Measurements from ENCODE around the gene ZBTB39. TPM values are rescaled to one million over a fixed set of nuclear protein-coding genes. Genes with fewer than 3 reads are reported as not detected.
"Not testable (repeated sequence)": the region's sequence is repeated elsewhere in the genome, so short reads cannot be mapped to it uniquely, and the experiment has no call there.

Gene ZBTB39
- total RNA-seq, 4 donors from 2014 or later = 3.5 to 7.2 (median 6.6) TPM

DNA sequence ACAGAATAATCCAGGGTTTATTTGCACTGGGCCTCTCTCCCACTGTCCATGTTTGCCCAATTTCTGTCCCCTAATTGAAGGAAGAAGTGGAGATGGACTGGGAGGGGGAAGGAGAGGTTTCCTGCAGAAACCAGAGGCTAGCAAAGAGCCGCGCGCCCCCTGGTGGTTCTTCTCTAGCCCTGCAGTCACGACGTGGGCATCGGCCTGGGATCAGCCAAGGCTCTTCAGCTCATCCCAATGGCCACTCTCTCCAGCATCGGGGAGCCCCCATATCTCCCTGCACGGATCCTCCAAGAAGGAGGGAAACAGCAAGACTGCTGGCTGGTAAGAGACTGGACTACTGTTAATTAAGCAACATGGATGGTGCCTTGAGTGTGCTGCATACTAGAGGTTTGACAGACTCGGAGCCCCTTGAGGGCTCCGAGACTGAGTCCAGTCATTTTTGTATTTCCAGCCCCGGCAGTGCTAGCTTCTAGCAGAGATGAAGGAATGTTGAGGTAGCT, 18.7 kb downstream of the ZBTB39 start:
- peak; percentile 30 for ATAC-seq (ENCODE audit: low FRiP score)
- peak; percentile 45 for DNase-seq (ENCODE audit: low spot score)
- TF ChIP-seq, protein P1, sequence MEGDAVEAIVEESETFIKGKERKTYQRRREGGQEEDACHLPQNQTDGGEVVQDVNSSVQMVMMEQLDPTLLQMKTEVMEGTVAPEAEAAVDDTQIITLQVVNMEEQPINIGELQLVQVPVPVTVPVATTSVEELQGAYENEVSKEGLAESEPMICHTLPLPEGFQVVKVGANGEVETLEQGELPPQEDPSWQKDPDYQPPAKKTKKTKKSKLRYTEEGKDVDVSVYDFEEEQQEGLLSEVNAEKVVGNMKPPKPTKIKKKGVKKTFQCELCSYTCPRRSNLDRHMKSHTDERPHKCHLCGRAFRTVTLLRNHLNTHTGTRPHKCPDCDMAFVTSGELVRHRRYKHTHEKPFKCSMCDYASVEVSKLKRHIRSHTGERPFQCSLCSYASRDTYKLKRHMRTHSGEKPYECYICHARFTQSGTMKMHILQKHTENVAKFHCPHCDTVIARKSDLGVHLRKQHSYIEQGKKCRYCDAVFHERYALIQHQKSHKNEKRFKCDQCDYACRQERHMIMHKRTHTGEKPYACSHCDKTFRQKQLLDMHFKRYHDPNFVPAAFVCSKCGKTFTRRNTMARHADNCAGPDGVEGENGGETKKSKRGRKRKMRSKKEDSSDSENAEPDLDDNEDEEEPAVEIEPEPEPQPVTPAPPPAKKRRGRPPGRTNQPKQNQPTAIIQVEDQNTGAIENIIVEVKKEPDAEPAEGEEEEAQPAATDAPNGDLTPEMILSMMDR (IDR thresholded peaks at IDR 0.05) = peak in 2 of 3 donors; percentile 72 to 87

DNA sequence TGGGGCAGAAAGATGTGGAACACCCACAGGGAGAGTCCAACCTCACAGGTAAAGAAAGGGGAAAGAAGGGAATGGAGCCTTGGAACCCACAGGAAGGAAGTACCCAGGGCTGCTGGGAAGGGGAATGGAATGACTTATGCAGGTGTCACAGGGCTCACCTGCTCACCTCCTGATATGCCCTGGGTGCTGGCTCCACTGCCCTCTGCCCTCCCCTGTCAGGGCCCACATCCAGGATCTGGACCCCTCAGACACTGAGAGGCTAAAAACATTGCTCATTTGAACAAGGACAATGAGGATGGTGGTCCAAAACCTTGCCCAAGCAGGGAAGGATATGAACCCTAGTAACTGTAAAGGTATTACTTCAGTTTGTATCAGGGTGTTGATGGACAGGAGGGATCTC, 19.3 kb downstream of the ZBTB39 start:
- ATAC-seq (ENCODE audit: low FRiP score) (no peak), DNase-seq (ENCODE audit: low spot score) (no peak)
- TF ChIP-seq, protein P1 (IDR thresholded peaks at IDR 0.05) = no peak

DNA sequence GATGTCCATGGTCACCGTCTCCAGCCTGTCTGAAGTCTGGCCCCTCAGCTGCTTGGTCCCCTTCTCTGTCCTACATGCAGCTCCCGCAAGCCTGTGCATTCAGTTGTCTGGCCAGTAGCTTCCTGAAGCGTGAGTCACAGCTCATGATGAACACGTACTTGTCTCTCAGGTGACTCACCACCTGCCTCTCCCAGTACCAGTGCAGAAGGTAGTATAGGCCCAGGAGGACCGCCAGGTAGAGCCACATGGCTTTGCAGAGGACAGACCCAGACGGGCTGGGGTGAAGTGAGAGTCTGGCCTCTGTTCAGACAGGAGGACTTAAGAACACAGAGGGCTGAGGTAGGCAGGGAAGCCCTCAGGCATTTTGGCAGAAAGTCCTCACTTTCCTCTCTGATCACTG, 20.6 kb downstream of the ZBTB39 start:
- DNase-seq (ENCODE audit: low spot score) = not testable (repeated sequence)
- ATAC-seq (ENCODE audit: low FRiP score) = peak; percentile 86

DNA sequence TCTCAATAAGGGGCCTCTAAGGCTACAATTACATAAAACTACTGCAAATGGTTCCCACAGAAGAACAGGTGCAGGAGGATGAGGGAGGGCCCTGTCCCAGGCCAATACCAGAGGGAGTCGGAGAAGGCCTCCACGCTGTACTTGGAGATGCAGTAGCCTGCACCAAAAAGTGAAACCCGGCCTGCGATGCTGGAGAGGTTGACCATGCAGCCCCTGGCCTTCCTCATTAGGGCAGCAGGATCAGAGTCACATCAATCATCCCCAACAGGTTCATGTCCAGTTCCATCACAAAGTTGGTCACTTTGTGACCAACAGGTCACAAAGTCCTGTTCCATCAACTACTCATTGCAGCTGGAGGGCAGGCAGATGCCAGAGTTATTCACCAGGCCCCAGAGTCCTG, 23.0 kb downstream of the ZBTB39 start:
- TF ChIP-seq, protein P1 (IDR thresholded peaks at IDR 0.05) = no peak
- DNase-seq (ENCODE audit: low spot score) = no peak
- no peak for ATAC-seq (ENCODE audit: low FRiP score)

DNA sequence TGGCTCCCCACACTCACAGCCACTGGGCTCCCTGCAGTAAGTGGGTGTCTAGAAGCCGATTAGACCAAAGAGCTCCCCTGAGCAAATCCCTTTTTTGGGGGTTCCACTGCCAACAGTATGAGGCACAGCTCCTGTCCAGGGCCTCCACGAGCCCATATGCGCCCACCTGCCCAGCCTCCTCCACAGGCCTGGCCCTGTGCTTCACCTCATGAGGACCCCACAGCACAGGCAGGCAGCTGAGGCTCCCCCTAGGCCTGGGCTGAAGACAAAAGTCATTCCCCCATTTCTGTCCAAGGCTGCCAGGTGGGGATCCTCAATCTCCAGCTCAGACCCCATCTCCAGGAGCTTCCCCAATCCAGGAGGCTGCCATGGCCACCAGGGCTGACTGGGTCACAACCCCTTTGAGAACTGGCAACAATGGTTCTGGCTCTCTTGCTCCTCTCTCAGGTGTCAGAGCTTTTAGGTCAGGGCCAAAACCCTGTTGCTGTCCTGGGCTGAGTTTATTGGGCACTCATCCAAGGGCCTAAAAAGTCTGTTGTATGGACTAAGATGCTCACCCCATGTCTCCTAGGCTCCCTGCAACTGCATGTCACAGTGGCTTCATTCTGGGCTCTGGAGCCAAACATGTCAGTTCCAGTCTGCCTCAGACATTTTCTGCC, 23.6 kb downstream of the ZBTB39 start:
- not testable (repeated sequence) for DNase-seq (ENCODE audit: low spot score); ATAC-seq (ENCODE audit: low FRiP score)

DNA sequence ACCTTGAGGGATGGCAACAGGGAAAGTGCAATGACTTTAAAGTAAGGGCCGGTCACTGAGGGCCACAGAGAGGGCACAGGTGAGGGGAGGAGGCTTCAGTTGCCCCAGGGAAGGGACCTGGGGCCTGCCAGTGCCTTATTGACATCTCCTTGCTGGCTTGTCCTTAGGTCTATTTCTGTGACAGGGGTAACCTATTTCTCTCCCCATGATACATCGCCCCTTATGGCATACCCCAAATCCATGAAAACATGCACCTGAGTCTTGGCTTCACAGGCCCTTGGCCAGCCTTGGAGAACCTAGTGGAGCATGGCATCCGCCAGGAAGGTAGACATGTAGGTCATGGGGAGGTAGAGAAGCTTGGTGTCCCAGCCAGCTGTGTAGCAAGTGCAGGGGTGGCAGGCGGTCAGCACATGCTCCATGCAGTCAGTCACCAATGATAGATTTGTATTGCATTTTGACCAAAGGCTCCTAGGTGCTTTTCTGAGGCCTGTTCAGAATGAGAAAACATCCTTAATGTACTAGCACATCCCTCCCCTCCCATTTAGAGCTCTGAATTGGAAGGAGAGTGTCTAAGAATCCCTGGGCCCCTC, 25.3 kb downstream of the ZBTB39 start:
- ATAC-seq (ENCODE audit: low FRiP score) (no peak), DNase-seq (ENCODE audit: low spot score) (no peak)
- TF ChIP-seq, protein P1 (IDR thresholded peaks at IDR 0.05) = no peak

DNA sequence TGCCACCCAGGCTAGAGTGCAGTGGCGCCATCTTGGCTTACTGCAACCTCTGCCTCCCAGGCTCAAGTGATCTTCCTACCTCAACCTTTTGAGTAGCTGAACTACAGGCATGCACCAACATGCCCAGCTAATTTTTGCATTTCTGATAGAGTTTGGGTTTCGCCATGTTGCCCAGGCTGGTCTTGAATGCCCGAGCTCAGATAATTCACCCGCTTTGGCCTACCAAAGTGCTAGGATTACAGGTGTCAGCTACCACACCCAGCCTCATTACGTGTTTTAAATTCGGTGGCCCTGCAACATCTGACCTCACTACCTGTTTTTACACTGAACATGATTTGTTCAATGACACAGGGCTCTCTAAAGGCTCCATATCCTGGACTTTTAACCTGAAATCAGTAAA, 26.1 kb downstream of the ZBTB39 start:
- ATAC-seq (ENCODE audit: low FRiP score) (no peak), DNase-seq (ENCODE audit: low spot score) (no peak)
- TF ChIP-seq, protein P1 (IDR thresholded peaks at IDR 0.05) = no peak

DNA sequence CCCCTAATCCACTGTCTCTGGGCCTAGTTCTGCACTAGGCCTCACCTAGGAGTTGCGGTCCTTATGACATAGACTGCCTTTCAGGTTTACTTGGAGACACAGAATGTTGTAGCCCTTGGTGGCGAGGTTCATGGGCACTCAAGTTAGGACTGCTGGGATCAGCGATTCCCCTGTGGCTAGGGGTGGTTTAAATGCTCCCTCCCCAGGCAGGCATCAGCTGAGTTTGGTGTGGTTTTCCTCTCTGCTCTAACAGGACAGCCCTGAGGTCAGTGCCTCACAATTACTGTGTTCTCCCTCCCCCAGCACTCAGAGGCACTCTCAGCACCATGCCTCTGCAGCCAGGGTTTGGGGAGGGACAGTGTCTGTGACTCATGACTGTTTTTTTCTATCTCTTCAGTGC, 26.7 kb downstream of the ZBTB39 start:
- TF ChIP-seq, protein P1 (IDR thresholded peaks at IDR 0.05) = no peak
- ATAC-seq (ENCODE audit: low FRiP score) = no peak
- DNase-seq (ENCODE audit: low spot score) = no peak
